Fibroblast of peridontal ligament (primary cell): ENCODE data around the gene DHRSX.
"Not testable (repeated sequence)": the region's sequence is repeated elsewhere in the genome, so short reads cannot be mapped to it uniquely, and the experiment has no call there.

ENCODE experiments used
- DNase-seq: peaks from one replicate; pipeline ENCODE4 v3.0.0-alpha.2; 2010; ENCODE audit errors: extremely low read depth

The DHRSX gene

GRCh38 chrX:2265658-2266444 is 234.9 kb downstream of the DHRSX start:
- not testable (repeated sequence) for DNase-seq

- DNase-seq, result no peak
Observed at GRCh38 chrX:2264179-2265030, 236.4 kb downstream of the DHRSX start.

- no peak for DNase-seq
Observed at GRCh38 chrX:2263203-2263602, 237.6 kb downstream of the DHRSX start.

GRCh38 chrX:2262668-2263055 is 238.1 kb downstream of the DHRSX start:
- DNase-seq, result no peak

- no peak for DNase-seq
Observed at GRCh38 chrX:2261831-2262667, 238.7 kb downstream of the DHRSX start.

GRCh38 chrX:2252331-2253065 is 248.3 kb downstream of the DHRSX start:
- no peak for DNase-seq

GRCh38 chrX:2251211-2251610 is 249.6 kb downstream of the DHRSX start:
- DNase-seq, result no peak

GRCh38 chrX:2243913-2244460 is 256.8 kb downstream of the DHRSX start:
- no peak for DNase-seq

- no peak for DNase-seq
Observed at GRCh38 chrX:2242980-2243379, 257.8 kb downstream of the DHRSX start.

GRCh38 chrX:2242326-2242725 is 258.4 kb downstream of the DHRSX start:
- DNase-seq, result no peak

- DNase-seq, result not testable (repeated sequence)
Observed at GRCh38 chrX:2241496-2241895, 259.3 kb downstream of the DHRSX start.

- not testable (repeated sequence) for DNase-seq
Observed at GRCh38 chrX:2240761-2241160, 260.0 kb downstream of the DHRSX start.

GRCh38 chrX:2237976-2238375 is 262.8 kb downstream of the DHRSX start:
- DNase-seq, result no peak

GRCh38 chrX:2231570-2232192 is 269.1 kb downstream of the DHRSX start:
- DNase-seq, result no peak

- DNase-seq, result no peak
Observed at GRCh38 chrX:2230457-2230856, 270.3 kb downstream of the DHRSX start.

GRCh38 chrX:2228536-2228935 is 272.2 kb downstream of the DHRSX start:
- DNase-seq, result no peak

- no peak for DNase-seq
Observed at GRCh38 chrX:2226906-2227656, 273.7 kb downstream of the DHRSX start.

- no peak for DNase-seq
Observed at GRCh38 chrX:2226182-2226581, 274.6 kb downstream of the DHRSX start.

GRCh38 chrX:2224597-2225235 is 276.1 kb downstream of the DHRSX start:
- DNase-seq, result no peak
